HG03135 (cell line): ENCODE results near the gene MPO.

Experiments
- ATAC-seq: cut with Tn5 transposase; IDR thresholded peaks from one replicate; pipeline ENCODE4 v1.9.1; 2021; ENCODE audit warnings: mild to moderate bottlenecking, moderate library complexity; ENCODE audit not compliant: unreplicated experiment

Gene MPO

DNA sequence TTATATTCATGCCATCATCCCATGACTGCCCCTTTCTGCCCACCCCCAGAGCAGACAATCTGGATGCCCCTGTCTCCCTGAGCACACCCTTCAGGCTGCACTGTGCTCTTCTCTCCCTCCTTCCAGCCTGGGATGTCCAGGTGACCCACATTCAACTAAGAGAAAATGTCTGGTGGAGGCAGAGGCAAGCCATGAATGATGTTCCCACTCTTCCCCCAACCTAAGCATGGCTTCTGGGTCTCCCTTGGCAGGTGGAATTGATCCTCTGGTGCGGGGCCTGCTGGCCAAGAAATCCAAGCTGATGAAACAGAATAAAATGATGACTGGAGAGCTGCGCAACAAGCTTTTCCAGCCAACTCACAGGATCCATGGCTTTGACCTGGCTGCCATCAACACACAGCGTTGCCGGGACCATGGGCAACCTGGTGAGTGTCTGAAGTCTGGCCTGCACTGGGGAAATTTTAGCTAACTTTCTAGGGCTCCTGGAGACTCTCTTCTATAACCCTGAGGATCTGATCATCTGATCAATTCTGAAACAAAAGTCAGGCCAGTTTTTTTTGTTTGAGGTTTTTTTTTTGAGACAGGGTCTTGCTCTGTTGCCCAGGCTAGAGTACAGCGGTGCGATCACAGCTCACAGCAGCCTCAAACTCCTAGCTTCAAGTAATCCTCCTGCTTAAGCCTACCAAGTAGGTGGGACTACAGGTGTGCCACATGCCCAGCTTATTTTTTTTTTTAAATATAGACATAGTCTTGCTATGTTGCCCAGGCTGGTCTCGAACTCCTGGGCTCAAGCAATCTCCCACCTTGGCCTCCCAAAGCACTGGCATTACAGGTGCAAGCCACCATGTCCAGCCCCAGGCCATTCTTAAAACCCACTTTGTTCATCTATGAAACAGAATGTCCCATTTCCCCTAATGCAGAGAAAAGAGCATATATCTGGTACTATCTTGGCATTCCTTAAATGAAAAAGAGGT is 14.5 kb downstream of the MPO start:
- ATAC-seq: no peak

DNA sequence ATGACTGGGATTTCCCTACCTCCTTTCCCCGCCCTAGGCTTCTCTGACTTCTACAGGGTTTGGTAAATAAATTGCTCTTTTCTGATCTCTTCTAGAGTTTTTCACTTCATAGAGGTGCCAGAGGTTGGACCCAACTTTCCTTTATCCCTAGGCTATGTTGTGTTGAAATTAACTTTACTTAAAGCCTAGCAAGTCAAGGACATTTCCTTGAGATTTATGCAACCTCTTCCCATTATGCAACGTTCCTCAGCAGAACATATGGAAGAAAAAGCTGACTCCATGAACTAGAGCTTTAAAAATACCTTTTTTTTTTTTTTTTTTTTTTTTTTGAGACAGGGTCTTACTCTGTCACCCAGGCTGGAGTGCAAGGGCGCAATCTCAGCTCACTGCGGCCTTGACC is 15.5 kb downstream of the MPO start:
- no peak for ATAC-seq

DNA sequence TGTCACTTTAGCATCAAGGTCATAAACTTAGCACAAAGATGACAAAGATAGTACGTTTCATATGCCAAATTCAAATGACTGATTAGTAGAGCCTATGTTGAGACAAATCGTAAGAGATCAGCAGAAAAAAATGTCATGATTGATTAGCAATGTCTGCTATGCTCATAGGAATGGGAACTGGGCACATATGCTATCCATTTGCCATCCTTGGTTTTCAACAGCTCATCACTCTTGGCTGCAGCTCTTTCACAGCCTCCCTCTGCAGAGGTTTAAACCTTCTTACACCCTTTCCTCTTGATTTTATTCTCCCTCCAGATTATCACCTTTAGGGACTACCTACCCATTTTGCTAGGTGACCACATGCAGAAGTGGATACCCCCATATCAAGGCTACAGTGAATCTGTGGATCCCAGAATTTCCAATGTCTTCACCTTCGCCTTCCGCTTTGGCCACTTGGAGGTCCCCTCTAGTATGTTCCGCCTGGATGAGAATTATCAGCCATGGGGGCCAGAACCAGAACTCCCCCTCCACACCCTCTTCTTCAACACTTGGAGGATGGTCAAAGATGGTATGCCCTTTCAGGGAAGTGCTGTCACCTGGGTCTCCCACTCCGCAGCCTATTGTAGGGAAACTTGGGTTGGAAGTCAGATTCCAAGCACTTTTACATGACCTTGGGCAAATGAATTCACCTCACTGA is 16.2 kb downstream of the MPO start:
- no peak for ATAC-seq

DNA sequence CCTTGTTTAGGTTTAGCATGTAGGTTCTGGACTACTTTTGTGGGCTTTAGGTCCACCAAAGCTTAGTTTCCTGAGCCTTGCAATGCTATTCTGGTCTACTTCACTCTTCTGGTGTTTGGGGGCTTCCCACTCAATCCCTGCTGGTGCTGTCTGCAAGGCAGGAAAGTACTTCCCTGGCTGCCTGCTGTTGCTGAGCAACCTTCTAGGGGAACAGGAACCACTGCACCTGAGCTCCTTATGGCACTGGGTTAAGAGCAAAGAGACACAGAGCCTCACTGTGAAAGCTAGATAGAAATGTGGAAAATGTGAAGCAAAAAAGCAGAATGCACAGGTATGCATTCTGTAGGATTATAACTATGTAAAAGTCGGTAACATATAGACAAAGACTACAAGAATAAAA is 17.0 kb downstream of the MPO start:
- no peak for ATAC-seq

DNA sequence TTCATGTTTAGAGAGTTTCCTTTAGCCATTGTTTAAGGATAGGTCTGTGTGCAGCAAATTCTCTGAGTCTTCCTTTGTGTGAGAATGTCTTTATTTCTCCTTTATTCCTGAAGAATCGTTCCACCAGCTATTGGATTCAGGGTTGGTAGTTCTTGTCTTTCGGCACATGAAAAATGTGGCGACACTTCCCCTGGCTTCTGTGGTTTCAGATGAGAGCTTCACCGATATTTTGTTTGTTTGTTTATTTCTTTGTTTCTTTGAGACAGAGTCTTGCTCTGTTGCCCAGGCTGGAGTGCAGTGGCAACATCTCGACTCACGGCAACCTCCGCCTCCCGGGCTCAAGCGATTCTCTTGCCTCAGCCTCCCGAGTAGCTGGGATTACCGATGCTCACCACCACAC is 18.6 kb downstream of the MPO start:
- no peak for ATAC-seq

DNA sequence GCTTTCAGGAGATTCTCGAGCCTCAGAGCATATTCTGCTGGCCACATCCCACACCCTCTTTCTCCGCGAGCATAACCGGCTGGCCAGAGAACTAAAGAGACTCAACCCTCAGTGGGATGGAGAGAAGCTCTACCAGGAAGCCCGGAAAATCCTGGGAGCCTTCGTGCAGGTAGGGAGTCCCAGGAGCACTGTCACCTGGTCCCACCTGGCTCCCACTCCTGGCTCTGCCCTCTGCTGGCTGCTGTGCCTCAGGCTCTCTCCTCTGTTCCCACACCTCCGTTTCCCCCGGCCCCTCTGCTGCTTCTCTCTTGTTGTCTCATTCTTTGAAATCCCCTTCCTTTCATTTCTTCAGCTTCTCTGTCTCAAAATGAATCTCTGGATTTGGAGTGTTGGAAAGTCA is 25.9 kb downstream of the MPO start:
- ATAC-seq: no peak

DNA sequence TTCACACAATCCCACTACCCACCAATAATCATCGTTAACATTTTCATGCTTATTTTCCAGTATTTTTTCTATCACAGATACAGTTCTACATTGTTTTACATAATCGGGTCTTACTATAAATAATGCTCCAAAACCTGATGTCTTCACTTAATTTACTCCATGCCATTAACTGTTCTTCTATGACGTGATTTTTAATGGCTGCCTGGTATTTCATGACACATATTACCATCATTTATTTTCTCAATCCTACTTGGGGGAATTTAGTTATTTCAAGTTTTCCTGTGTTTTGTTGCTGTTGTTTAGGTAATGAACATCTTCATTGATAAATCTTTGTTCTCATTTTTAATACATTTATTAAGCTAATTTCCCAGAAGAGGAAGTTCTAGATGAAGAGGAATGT is 27.7 kb downstream of the MPO start:
- no peak for ATAC-seq

DNA sequence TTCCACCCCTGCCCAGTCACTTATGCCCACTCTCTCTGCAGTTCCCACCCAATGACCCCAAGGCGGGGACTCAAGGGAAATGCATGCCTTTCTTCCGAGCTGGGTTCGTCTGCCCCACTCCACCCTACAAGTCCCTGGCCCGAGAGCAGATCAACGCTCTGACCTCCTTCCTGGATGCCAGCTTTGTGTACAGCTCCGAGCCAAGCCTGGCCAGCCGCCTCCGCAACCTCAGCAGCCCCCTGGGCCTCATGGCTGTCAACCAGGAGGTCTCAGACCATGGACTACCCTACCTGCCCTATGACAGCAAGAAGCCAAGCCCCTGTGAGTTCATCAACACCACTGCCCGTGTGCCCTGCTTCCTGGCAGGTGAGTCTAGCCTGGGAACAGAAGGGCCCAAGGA is 28.6 kb downstream of the MPO start:
- no peak for ATAC-seq

DNA sequence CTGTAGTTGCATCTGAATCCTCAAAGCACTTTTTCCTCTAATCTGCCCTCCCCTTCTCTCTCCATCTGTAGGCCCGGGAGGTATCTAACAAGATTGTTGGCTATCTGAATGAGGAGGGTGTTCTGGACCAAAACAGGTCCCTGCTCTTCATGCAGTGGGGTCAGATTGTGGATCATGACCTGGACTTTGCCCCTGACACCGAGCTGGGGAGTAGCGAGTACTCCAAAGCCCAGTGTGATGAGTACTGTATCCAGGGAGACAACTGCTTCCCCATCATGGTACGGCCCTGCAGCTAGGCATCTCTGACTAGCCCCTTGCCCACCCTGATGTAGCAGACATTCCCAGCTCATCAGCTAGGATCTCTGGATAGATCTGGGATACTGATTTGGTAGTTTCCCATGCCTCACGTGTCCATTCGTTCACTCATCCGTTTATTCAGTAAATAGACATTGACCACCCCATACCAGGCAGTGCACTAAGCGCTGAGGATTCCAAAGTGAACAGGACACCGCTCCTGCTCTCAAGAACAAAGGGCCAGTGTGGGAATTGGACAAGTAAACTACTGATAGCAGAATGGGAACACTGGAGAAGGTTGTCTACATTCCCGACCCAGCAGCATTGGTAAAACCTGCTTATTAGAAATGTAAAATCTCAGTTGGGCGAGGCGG is 30.3 kb downstream of the MPO start:
- no peak for ATAC-seq

DNA sequence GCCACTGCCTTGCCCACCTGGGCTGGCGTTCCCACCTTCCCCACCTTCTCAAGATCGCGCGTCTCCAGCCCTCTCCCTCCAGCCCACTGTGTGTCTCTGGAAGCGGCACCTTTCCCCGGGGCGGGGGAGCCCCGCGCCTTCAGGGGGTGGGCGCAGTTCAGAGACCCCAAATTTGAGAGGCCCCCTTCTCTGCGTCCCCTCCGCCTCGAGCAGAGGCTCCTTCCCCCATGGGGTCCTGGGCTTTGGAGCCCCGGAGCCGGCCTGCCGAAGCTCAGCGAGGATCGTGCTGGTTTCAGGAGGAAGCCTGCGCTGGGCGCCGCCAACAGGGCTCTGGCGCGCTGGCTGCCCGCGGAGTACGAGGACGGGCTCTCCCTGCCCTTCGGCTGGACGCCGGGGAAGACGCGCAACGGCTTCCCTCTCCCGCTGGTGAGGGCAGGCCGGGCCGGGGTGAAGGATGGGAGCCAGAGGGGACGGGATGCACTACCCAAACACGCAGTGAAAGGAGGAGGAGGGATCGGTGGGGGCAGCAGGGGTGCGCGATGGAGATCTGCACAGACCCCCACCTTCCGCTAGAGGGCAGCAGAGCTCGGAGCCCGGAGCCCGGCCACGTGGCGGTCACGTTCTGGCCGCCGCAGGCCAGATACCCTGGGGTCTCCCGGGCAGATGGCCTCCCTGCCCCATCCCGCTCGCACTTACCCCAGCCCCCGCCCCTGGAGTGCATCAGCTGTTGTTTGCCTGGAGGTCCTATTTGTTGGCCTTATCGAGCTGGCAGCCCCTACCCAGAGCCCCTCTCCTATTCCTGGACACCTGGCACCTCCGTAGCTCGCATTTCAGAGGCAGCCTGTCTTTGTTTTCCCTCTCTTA is 31.2 kb downstream of the MPO start:
- peak; percentile 73 for ATAC-seq

DNA sequence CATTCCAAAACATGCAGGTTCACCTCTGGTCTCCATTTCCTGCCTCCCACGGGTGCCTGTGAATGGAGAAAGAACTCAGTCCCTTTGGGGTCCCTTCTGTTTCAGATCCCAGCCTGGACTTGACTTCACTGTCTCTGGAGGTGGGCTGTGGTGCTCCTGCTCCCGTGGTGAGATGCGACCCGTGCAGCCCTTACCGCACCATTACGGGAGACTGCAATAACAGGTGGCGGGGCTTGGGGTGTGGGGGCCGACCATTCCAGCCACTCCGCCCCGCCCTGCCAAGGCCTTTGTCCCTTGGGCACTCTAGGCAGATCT is 31.8 kb downstream of the MPO start:
- no peak for ATAC-seq

DNA sequence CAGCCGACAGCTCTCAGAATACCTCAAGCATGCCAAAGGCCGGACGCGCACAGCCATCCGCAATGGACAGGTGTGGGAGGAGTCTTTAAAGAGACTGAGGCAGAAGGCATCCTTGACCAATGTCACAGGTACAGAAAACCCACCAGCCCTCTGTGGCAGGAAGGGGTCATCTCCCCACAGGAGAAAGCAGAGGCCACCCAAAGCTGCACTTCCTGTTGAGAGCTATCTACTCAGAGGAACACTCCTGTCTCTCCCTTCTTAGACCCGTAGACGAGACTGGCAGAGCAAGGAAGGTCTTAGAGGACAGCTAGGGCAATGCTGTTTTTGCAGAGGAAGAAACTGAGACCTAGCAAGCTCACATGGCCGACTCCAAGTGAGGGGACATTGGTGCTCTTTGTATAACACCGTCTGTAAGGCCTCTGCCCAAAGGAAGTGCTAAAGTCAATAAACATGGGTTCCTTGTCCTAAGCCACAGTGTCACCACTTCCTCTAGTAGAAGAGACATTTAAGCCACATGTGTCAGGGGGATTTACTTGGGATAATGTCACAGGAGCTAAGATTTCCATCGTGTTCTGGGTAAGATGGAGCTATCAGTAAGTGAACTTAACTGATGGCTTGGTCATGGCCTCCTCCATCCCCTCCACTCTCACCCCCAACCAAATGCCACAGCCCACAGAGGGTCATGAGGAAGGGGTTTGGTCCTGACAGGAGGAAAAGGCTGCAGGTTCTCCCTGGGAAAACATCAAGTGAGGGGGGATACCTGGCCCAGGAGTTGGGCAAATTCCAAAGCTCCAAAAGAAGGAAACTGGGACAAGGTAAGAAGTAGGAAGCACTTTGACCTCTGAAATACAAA is 33.0 kb downstream of the MPO start:
- ATAC-seq: no peak

DNA sequence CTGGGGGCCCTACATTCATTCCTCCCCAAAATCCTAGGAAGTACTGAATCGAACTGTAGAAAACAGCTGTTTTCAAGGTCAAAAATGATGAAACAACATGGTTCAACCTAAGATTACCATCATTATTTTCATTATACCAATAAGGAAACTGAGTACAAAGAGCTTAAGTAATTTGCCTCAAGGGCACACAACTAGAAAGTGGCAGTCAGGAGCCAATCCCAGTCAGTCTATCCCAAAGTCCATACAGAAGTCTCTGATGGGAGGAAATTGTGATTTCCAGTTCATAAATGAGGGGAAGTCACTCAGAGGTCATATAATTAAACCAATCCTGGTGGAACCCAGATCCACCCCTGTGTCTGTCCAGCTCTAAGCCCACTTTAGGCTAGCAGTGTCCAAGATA is 34.0 kb downstream of the MPO start:
- ATAC-seq: no peak

DNA sequence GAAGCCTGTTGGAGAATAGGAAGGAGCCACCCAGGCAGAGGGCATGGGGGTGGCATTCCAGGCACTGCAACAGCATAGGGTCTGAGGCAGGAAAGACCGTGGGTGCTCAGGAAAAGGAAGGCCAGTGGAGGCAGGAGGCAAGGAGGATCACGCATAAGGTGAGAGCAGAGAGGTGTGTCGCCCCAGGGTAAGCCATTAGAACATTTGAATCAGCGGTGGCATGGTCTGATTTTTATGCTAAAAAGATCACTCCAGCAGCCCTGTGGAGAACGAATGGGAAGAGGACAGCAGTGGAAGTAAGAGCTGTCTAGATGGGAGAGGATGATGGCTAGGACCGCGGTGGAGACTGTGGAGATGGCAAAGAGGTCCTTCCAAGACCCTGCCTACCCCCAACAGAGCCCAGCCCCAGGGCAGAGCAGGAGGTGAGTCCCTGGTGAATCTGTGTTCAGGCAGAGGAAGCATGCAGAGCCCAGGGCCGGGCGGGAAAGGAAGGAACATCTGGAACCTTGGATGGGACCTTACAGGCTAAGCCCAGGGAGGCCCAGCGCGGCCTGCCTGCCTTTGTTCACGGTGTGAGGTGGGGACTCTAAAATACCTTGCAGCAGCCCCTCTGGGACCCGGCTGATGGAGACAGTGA is 34.5 kb downstream of the MPO start:
- no peak for ATAC-seq

DNA sequence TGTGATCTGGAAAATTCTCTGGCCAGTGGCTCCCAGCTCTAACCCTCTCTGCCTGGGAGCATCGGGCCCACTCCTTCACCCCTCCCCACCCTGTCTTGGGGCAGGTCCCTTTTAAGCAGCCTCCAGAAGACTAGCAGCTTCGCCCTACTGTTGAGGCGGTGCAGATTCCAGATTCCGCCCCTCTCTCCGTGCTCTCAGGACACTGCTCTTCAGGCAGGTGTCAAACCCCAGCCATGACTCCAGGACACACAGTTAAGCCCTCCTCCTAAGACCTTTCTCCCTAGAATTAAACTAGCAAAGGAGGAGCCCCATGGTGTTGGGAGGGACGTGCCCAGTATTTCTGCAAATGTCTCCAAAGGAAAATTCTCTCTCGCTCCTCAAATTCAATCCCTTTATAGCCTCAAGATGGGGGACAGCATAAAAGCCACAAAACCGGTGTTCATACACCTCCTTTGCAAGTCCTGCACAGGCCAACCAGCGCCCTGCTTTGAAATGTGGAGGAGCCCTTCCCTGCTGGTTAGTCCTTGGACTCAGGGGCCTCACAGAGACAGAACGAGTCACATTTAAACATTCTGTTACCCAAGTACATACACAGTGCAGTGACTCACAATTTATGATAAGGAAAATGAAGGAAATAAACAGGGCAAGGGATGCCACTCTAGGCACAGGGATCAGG is 35.2 kb downstream of the MPO start:
- ATAC-seq: no peak

DNA sequence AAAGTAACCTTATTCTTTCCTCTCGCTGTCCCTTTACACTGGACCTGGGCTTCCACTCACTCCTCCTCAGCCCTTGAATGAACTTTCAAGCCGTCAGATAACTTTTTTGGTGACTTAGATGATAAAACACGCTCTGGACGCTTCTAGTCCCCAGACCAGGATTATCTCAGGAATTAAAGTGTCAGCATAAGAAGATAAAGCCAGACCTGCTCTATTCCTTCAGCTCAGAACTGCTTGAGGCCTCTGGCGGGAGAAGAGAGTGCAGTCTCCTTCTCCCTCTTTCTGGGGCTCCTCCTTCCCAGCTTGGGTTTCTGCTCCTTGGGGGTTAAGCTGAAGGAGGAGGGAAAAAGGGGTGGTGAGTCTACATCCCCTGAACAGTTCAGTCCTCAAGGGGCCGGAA is 35.8 kb downstream of the MPO start:
- ATAC-seq: no peak

DNA sequence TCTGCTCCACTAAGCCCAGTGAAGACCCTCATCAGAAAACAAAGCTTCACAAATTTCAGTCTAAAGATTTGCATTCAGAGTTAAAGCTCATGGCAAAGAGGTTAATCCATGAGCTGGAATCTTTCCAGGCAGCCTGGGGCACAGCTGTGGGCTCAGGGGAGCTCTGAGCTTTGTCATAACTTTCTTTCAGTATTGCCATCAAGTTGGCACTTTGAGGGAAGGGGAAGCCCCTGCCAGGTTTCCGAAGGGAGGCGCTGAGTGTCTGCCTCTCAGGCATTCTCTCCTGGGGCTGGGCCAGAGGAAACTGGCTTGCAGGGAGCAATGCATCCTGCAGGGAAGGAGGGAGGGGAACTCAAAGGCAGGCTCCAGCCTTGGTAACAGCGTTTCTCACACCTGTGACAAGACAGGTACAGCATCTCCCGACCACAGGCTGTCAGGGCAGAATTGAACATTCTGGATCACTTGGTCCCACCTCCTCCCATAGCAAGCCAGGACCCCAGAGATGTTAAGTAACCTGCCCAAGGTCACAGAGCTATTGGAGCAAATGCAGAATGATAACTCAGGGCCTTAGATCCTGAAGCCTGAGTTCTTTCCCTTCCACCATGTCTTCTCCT is 38.5 kb downstream of the MPO start:
- no peak for ATAC-seq

DNA sequence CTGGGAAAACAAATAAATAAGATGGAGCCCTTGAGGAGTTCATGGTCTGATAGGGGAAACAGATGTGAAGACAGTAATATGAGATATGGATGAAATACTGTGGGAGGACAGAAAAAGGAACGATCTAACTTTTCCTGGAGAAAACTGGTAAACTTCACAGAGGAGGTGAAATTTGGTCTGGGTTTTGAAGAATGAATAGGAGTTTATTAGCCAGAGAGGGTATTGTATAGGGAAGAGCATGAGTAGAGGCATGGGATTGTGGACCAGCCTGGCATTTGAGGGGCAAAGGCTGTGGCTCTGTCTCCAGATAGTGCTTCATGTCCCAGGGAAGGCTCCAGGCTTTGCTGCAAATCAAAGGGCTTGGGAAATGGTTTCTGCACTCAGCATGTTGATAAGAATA is 40.7 kb downstream of the MPO start:
- no peak for ATAC-seq
